Measurements from ENCODE around the gene NUDT3.
"Not testable (repeated sequence)": the region's sequence is repeated elsewhere in the genome, so short reads cannot be mapped to it uniquely, and the experiment has no call there.

Gene NUDT3

DNA sequence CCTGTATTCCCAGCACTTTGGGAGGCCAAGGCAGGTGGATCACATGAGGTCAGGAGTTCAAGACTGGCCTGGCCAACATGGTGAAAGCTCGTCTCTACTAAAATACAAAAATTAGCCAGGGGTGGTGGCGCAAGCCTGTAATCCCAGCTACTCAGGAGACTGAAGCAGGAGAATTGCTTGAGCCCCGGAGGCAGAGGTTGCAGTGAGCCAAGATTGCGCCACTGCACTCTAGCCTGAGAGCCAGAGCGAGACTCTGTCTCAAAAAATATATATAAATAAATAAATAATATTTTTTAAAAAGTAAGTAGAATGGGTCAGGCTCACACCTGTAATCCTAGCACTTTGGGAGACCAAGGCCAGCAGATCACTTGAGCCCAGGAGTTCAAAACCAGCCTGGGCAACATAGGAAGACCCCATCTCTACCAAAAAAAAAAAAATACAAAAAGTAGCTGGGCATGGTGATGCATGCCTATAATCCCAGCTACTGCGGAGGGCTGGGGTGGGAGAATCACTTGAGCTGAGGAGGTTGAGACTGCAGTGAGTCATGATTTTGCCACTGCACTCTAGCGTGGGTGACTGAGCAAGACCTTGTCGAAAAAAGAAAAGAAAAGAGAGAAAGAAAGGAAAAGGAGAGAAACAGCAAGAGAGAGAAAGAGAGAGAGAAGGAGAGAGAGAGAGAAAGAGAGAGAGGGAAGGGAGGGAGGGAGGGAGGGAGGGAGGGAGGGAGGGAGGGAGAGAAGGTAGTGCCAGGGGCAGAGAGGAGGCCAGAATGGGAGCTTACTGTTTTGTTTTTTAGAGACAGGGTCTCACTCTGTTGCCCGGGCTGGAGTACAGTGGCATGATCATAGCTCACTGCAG is 26.5 kb downstream of the NUDT3 start:
- DNase-seq = not testable (repeated sequence)

DNA sequence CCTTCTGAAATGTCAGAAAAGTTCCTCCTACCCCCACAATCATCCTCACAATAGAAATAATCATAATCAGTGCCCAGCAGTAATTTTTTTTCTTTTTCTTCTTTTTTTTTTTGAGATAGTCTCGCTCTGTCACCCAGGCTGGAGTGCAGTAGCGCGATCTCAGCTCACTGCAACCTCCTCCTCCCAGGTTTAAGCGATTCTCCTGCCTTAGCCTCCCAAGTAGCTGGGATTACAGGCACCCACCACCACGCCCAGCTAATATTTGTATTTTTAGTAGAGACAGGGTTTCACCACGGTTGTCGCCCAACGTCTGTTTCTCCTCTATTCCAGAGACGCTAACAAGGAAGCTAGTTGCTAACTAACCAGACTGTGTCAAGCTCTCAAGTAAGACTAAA is 28.8 kb downstream of the NUDT3 start:
- DNase-seq = not testable (repeated sequence)

DNA sequence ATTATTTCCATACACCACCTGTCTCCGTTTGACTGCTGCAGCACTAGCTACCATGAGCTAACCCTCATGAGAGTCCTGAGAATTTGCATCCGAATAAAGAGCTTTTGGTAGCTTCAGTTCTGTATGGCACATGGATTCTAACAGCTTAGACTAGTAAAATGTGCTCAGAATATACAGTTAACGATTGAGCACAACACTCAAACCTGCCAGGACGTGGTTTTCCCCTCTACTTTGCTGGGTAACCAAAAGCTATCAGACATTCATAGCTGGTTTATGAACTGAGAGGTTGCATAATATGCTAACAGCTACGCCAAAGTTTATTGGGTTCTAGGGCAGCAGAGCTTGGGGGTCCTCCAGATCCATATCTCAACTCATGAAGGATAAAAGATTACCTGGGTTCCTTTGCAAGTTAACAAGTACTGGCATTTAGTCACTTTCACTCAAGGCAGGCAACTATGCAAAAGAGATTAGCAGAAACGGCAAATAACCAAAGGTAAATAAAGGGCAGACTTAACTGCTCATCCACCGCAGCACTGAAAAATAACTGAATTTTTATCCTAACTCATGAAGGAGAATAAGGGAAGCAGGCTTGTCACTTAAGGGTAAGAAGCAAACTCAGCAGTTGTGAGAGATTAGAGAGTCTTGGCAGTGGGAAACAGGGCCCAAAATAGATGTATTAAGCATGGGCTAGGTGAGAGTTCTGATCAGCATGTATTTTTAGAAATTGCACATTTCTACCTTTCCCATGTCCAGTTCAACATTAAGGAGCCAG is 29.4 kb downstream of the NUDT3 start:
- DNase-seq = peak; percentile 56

DNA sequence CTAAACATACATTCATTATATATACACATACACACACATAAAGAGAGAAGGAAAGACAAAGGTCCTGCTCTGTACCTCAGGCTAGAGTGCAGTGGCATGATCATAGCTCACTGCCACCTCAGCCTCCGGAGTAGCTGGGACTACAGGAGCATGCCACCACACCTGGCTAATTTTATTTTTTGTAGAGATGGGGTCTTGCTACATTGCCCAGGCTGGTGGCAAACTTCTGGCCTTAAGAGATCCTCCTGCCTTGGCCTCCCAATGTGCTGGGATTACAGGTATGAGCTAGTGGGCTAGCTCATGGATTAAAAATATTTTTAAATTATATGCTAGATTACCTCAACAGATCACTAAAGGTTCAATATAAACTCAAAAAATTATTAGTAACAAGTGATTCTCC is 30.3 kb downstream of the NUDT3 start:
- DNase-seq = no peak

DNA sequence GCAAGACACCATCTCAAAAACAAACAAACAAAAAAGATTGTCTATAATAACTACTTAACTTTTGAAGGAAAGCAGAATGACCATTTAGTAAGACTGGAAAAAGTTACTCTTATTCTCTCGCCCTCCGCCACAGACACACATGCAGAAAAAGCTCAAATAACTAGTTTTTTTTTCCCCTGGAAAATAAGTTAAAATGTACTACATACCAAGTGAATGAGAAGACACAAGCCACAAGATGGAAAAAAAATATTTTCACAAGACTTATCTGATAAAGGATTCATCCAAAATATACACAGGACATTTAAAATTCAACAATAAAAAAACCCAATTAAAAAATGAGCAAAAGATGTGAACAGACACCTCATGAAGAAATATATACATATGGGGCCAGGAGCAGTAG is 31.9 kb downstream of the NUDT3 start:
- no peak for DNase-seq

DNA sequence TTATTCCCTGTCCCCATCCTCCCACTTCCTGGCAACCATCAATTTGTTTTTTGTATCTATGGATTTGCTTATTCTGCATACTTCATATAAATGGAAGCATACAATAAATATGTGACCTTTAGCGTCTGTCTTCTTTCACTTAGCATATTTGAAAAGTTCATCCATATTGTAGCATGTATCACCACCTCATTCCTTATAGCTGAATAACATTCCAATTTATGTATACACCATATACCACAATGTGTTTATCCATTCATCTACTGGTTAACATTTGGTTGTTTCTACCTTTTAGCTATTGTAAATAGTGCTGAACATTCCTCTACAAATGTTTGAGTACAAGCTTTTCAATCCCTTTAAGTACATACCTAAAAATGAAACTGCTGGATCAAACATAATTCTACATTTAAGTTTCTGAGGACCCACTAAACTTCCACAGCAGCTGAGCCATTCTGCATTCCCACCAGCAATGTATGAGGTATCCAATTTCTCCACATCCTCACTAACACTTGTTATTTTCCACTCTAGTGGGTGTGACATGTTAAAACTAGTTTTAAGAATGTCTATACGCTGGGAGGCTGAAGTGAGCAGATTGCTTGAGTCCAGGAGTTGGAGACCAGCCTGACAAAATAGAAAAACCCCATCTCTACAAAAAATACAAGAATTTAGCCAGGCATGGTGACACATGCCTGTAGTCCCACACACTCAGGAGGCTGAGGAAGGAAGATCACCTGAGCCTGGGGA is 32.9 kb downstream of the NUDT3 start:
- no peak for DNase-seq

DNA sequence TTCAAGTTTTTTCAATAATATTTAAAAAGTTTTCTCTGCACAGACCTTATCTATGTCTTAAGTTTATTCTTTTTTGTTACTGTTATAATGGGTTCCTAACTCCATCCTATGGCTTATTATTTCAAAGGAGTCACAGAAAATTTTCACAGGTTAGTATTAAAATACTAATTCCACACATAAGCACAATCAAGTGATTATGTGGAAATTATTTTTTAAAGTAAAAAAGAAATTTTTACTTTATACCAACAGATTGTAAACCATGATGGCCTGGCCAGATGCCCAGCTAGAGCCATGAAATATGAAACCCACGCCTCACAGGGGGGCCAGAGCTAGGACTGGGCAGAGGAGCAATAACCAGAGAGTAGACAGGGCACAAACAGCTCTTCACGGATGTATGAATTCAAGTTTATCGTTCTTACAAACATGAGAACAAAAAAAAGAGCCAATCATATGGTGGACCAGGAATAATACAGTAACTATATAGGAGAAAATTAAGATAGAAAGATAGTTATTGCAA is 34.0 kb downstream of the NUDT3 start:
- DNase-seq = no peak

DNA sequence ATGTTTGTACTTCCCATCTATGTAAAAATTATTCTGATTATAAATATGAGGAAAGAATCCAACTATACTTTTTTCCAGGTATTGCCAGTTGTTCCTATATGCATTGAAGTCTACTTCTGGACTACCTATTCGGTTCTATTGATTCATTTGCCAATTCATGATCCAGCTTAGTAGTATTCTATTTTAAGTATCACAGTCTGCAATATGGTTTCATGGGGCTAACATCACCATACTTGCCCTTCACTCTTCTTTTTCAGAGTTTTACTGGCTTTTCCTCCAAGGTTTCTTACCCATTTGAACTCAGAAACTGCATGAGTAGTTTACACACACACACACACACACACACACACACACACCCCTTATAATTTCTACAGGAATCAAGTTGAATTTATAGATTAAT is 34.5 kb downstream of the NUDT3 start:
- no peak for DNase-seq

DNA sequence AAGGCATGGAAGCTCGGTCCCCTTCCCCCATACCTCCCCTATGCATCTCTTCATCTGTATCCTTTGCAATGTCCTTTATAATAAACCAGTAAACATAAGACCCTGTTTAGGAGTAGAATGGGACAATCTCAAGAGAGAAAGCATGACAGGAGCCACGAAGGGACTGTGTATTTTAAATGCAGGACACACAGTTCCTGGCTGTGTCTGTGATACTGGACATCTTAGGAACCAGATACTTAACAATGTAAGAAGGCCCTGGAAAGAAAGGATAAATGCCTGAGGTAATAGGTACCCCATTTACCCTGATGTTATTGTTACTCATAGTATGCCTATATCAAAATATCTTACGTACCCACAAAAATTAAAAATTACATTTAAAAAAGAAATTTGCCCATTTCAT is 36.6 kb downstream of the NUDT3 start:
- no peak for DNase-seq

DNA sequence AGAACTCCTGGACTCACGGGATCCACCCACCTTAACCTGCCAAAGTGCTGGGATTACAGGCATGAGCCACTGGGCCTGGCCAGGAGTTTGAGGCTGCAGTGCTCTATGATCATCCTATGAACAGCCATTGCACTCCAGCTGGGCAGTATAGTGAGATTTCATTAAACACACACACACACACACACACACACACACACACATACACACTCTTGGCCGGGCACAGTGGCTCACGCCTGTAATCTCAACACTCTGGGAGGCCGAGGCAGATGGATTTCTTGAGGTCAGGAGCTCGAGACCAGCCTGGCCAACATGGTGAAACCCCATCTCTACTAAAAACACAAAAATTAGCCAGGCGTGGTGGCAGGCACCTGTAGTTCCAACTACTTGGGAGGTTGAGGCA is 38.2 kb downstream of the NUDT3 start:
- not testable (repeated sequence) for DNase-seq

DNA sequence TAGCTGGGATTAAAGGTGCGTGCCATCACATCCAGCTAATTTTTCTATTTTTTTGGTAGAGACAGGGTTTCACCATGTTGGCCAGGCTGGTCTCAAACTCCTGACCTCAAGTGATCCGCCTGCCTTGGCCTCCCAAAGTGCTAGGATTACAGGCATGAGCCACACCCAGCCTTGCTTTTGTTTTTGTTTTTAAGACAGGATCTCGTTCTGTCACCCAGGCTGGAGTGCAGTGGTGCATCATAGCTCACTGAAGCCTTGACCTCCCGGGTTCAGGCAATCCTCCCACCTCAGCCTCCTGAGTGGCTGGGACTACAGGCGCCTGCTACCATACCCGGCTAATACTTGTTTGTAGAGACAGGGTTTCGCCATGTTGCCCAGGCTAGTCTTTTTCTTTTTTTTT is 38.9 kb downstream of the NUDT3 start:
- DNase-seq = not testable (repeated sequence)

DNA sequence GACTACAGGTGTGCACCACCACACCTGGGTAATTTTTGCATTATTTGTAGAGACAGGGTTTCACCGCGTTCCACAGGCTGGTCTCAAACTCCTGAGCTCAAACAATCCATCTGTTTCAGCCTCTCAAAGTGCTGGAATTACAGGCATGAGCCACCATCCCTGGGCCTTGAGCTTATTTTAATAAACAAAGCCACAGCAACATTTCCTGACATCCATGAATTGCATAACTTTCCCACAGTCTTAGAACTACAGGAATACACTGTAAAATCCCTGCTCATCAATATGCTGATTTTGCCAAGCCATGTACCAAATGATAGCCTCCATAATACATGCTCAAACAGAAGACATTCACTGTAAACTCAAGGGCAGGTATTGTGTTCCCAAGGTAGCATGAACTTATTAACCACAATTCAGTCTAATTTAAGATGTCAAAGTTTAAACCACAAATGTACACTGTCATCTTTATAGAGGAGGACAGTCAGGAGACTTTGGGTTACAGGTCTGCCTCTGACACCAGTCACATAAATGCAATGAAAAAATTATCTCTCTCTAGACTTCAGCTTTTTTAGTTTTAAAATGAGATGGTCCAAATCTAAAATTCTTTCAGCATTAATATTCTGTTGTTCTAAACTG is 40.0 kb downstream of the NUDT3 start:
- DNase-seq = no peak

DNA sequence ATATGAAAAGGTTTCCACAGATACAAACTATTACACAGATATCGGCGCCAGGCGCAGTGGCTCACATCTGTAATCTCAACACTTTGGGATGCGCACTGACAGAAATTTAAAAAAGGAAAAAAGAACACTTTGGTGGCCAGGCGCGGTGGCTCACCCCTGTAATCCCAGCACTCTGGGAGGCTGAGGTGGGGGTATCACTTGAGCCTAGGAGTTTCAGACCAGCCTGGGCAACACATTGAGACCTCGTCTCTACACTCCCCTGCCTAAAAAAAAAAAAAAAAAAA is 41.6 kb downstream of the NUDT3 start:
- DNase-seq = no peak

DNA sequence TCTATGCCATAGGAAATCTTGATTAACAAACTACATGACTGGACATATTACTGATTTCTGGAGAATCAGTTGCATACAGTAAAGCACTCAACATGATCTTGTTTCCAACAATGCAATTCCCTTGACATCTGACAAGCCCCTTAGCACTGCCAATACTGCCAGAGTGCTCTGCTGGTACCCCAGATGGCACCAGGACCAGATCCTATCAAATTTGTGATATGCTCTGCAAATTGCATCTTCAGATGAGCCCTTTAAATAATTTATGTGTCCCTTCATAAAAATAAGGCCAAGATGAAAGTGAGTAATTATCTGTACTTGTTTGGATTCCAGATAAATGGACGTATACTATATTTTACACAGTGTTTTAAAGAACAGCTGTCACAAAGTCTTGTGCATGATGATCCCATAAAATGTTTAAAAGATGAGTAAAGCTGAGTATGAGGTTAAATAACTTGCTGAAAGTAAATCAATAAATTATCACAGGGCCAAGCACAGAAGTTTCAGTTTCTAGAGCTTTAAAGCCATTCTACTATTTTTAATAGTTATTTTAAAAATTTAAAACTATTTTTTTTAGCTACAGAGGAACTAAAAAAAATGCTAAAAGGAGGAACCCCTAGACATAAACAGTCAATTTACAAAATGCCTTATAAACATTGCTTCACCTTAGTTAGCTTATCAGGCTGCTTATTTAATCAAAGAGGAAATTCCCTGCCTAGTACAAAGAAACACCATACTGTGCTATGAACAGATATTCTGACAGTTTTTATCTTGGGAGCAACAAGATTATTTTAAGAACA is 42.1 kb downstream of the NUDT3 start:
- no peak for DNase-seq

DNA sequence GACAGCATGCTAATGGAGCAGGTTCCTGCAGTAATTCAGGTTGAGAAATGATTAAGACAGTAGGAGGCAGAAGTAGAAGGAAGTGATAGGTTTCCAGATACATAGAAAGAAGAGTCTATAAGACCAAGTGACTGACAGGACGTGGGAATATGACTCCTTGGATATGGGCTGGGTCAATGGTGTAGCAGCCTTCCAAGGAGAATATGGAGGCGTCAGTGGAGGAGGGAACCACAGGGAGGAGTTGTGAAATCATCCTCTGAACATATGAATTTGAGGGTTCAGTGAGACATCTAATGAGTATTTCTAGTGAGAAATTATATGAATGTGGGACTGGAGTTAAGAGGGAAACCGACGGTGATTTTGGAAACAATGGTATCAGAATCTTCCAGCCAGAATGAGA is 43.3 kb downstream of the NUDT3 start:
- DNase-seq = no peak

DNA sequence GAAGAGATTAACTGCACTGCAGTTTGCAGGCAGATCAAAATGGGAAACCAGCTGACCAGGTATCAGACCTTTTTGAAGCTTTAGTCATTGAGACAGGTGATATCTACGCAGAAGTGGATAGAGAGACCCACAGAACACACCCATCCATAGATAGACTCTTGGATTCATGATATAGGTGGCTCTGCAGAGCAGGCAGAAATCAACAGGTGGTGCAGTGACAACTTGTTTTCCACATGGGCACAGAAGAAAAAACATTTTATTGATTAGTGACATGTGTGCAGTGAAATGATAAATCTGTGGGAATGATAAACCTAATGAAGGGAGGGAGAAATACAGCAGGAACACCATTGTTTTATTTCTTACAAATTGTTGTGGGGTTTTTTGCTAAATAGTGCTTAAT is 45.2 kb downstream of the NUDT3 start:
- no peak for DNase-seq

DNA sequence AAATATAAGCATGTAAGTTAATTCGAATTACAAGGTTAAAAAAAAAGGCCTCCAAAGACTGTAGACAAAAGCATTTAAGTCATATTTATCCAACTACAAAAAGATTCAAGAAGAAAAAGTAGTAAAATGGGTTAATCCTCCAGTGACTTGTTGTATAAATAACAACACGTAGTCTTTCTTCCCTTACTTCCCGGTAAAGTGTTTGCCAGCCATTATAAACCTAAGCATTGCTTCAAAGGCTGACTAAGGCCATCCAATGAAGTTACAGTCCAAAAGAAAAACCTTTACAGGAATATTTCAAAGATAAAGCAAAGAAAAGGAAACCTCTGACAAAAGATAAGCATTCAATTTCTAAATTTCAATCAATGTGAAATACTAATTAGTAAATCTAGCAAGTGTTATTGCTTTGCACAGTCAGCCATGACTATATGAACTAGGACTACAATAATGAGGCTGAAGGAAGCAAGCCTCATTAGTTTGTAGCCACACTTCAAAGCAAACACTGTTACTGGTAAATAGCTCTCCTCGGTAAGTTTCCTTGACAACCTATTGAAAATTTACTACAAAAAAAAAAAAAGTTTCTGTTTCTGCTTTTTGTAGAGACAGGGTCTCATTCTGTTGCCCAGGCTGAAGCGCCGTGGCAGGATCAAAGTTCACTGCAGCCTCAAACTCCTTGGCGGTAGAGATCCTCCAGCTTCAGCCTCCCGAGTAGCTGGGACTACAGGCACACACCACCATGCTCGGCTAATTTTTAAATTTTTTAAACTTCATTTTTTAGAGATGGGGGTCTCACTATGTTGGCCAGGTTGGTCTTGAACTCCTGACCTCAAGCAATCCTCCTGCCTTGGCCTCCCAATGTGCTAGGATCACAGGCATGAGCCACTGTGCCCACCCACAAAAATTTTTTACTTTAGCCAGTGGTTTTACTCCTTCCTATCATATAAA is 46.0 kb downstream of the NUDT3 start:
- DNase-seq = no peak

DNA sequence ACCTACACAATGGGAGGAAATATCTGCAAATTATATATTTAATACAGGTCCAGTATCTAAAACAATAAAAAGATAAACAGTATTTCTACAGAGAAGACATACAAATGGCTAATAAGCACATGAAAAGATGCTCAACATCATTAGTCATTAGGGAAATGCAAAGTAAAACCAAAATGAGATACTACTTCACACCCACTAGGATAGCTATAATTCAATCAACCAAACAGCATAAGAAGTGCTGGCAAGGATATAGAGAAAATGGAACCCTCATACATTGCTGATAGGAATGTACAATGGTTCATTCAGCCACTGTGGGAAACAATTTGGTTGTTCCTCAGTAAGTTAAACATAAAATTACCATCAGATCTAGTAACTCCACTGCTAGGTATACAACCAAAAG is 48.7 kb downstream of the NUDT3 start:
- DNase-seq = no peak

DNA sequence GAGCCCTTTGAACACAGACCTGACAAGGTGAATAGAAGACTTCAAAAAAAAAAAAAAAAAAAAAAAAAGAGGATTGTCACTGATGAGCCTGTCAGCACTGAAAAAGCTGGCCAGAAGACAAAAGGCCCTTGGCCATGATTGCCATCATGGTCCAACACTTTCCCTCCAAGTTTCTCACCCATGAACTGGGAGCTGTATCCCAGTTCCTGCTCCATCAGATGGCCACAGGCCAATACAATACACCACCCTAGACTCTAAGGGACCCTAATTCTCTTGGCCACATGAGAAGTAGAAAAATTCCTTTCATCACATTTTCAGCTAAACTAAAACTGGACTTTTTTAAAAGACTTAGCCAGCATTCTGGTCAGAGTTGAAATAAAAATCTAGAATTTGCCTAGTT is 50.2 kb downstream of the NUDT3 start:
- DNase-seq = no peak

DNA sequence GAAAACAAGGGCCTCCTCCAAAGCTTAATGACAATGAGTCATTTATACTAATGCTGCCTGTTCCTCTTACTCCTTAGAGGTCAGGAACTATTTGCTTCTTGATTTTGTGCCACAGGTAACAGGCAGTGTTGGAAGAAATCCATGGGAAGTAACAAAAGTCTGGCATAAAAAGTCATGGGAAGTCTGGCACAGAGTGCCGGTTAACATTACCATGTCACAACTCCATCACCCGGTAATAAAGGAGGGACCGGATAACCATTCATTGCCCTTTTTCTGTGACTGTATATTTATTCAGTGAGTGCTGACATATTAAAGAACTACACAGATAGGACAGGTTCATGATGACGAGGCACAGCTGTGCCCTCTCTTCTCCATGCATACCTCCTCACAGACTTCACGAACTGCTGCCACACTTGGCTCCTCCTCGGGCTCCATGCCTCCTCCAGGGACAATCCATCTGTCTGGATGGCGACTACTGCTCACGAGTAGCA is 50.9 kb downstream of the NUDT3 start:
- no peak for DNase-seq

DNA sequence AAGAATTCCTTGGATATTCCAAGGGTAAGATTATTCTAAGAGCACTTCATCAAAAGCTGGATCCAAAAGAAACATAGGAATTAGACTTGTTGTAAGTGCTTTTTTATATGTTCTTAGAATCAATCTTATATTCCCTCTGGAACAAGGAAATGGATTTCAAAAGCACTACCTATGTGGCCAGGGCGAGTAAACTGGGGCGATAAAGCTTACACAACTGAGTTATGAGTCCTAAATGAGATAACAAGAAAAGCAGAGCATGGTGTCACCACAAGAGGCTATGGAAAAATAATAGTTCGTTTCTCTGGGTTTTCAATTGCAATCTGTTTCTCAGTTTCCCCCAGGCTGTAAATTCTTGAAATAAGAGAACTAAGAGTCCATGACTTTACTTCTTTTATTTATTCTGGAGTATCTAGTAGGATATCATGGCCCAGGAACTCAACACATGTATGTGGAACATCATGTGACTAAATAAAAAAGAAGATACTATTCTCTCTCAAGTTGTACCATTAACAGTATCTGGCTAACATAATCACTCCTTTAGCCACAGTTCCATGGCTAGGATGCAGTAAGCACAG is 51.5 kb downstream of the NUDT3 start:
- DNase-seq = no peak
